ENCODE results near the gene BRD9. TPM values are rescaled to one million over a fixed set of nuclear protein-coding genes. Genes with fewer than 3 reads are reported as not detected.

Gene BRD9
- total RNA-seq, 4 donors from 2014 or later, result 26.5 to 44.9 (median 34.3) TPM

GRCh38 chr5:821504-821903, 71.1 kb downstream of the BRD9 start:
- Histone ChIP-seq H3K4me1 (no peaks in the 10 kb centered on the region), H3K27me3 (no peaks in the 10 kb centered on the region), H3K9me3 (no peaks in the 10 kb centered on the region), H3K4me3 (no peak overlapping the region), H3K27ac (replicated peaks in 1 of 4) (no peak overlapping the region), H3K36me3 (peaks cover 0 to 21% (median 9%) of the 10 kb centered on the region in 4 donors)
- peak; percentile 62 for DNase-seq (ENCODE audit: extremely low spot score)
- intact Hi-C loops (cut with DNase I), result no loop called here
- TF ChIP-seq EP300 (IDR thresholded peaks at IDR 0.05) (no peak), POLR2AphosphoS5 (IDR thresholded peaks at IDR 0.05) (no peak), POLR2A (IDR thresholded peaks at IDR 0.05; ENCODE audit: low read depth) (no peak)
- TF ChIP-seq, protein P1, sequence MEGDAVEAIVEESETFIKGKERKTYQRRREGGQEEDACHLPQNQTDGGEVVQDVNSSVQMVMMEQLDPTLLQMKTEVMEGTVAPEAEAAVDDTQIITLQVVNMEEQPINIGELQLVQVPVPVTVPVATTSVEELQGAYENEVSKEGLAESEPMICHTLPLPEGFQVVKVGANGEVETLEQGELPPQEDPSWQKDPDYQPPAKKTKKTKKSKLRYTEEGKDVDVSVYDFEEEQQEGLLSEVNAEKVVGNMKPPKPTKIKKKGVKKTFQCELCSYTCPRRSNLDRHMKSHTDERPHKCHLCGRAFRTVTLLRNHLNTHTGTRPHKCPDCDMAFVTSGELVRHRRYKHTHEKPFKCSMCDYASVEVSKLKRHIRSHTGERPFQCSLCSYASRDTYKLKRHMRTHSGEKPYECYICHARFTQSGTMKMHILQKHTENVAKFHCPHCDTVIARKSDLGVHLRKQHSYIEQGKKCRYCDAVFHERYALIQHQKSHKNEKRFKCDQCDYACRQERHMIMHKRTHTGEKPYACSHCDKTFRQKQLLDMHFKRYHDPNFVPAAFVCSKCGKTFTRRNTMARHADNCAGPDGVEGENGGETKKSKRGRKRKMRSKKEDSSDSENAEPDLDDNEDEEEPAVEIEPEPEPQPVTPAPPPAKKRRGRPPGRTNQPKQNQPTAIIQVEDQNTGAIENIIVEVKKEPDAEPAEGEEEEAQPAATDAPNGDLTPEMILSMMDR (IDR thresholded peaks at IDR 0.05), result no peak
- 85% methylated on average over 8 of the region's 8 CpGs for WGBS

DNA sequence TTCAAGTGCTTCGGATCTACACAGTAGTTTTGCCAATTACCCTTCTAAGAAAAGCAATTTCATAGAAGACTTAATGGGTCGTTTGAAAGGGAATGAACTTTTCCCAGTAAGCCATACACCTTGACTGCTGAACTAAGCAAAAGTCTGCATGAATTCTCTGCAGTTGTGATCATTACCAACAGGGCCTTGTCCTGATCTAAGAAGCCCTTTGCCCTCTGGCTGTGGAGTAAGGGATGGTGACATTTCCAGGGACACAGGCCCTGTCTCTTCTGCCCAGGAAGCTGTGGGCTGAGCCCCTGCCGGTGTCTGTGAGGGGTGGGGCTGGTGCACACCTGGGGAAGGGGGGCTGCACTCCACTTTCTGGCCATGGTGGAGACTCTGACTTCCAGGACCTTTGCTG, 72.4 kb downstream of the BRD9 start:
- intact Hi-C loops (cut with DNase I), result no loop called here
- Histone ChIP-seq H3K4me1 (no peaks in the 10 kb centered on the region), H3K27ac (replicated peaks in 1 of 4) (no peak overlapping the region), H3K36me3 (peaks cover 0 to 19% (median 9%) of the 10 kb centered on the region in 4 donors), H3K9me3 (no peaks in the 10 kb centered on the region), H3K4me3 (no peak overlapping the region), H3K27me3 (no peaks in the 10 kb centered on the region)
- DNase-seq (ENCODE audit: extremely low spot score), result peak; percentile 50
- WGBS, result 93% methylated on average over 3 of the region's 3 CpGs
- TF ChIP-seq, protein P1 (IDR thresholded peaks at IDR 0.05), result no peak
- no peak for TF ChIP-seq EP300 (IDR thresholded peaks at IDR 0.05)
- TF ChIP-seq POLR2AphosphoS5 (IDR thresholded peaks at IDR 0.05), result no peak
- no peak for TF ChIP-seq POLR2A (IDR thresholded peaks at IDR 0.05; ENCODE audit: low read depth)

DNA sequence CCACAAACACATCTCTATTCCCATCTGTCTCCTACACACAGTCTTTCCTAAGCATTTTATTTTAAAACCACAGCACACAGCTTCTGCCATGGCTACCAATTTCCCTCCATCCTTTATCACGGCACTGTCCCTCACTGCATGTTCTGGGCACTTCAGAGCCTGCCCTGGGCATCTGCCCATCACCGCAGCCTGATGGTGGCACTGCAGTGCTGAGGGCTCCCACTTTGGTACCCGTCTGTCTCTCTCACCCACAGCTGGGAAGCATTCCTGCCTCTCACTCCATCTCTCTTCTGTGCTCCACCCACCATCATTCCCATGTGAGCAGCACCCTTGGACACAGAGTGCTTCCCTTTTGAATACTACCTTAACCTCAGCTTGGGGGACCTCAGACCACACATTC, 73.5 kb downstream of the BRD9 start:
- no peaks in the 10 kb centered on the region for H3K27me3 ChIP-seq
- H3K36me3 ChIP-seq, result peaks cover 0 to 12% (median 8%) of the 10 kb centered on the region in 4 donors
- 90% methylated on average over 3 of the region's 3 CpGs for WGBS
- intact Hi-C loops (cut with DNase I), result no loop called here
- DNase-seq (ENCODE audit: extremely low spot score), result no peak
- H3K27ac ChIP-seq (replicated peaks in 1 of 4), result no peak overlapping the region
- H3K4me1 ChIP-seq, result no peaks in the 10 kb centered on the region
- no peaks in the 10 kb centered on the region for H3K9me3 ChIP-seq
- TF ChIP-seq POLR2A (IDR thresholded peaks at IDR 0.05; ENCODE audit: low read depth), result no peak
- TF ChIP-seq EP300 (IDR thresholded peaks at IDR 0.05), result no peak
- TF ChIP-seq, protein P1 (IDR thresholded peaks at IDR 0.05), result no peak
- no peak for TF ChIP-seq POLR2AphosphoS5 (IDR thresholded peaks at IDR 0.05)
- H3K4me3 ChIP-seq, result no peak overlapping the region

DNA sequence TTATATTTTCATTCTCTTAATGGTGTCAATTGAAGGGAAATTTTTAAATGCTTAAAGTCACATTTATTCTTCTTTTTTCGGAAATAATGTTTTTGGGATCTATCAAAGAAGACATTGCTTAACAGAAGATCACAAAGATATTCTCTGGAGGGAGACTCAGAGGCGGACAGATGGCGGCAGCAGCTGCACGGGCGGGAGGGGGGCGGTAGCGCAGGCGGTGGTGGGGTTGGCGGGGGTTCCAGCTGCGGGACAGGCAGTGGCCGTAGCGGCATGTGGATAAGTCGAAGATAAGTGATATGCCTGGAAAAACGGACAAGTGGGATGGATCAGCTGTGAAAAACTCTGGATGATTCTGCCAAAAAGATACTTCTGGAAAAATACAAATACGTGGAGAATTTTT, 76.4 kb downstream of the BRD9 start:
- no peaks in the 10 kb centered on the region for H3K27me3 ChIP-seq
- H3K36me3 ChIP-seq, result no peaks in the 10 kb centered on the region
- 94% methylated on average over 15 of the region's 15 CpGs for WGBS
- H3K27ac ChIP-seq (replicated peaks in 1 of 4), result no peak overlapping the region
- no peak for TF ChIP-seq EP300 (IDR thresholded peaks at IDR 0.05)
- no peak for TF ChIP-seq POLR2AphosphoS5 (IDR thresholded peaks at IDR 0.05)
- no peak for TF ChIP-seq POLR2A (IDR thresholded peaks at IDR 0.05; ENCODE audit: low read depth)
- TF ChIP-seq, protein P1 (IDR thresholded peaks at IDR 0.05), result no peak
- DNase-seq (ENCODE audit: extremely low spot score), result peak; percentile 39
- intact Hi-C loops (cut with DNase I), result no loop called here
- H3K4me1 ChIP-seq, result no peaks in the 10 kb centered on the region
- no peak overlapping the region for H3K4me3 ChIP-seq
- no peaks in the 10 kb centered on the region for H3K9me3 ChIP-seq

DNA sequence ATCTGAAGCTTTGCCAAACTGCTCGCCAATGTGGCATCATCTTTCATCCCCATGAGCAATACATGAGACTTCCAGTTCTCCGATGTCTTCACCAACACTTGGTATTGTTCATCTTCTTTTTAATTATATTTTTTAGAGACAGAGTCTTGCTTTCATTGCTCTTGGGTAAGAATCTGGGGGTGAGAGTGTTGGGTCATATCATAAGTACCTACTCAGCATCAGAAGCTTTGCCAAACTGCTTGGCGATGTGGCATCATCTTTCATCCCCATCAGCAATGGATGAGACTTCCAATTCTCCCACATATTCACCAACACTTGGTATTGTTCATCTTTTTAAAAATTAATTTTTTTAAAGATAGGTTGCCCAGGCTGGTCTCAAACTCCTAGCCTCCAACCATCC, 77.2 kb downstream of the BRD9 start:
- Histone ChIP-seq H3K36me3 (no peaks in the 10 kb centered on the region), H3K4me1 (no peaks in the 10 kb centered on the region), H3K27me3 (no peaks in the 10 kb centered on the region), H3K9me3 (no peaks in the 10 kb centered on the region), H3K4me3 (no peak overlapping the region), H3K27ac (replicated peaks in 1 of 4) (no peak overlapping the region)
- 89% methylated on average over 3 of the region's 3 CpGs for WGBS
- intact Hi-C loops (cut with DNase I), result no loop called here
- peak; percentile 39 for DNase-seq (ENCODE audit: extremely low spot score)
- TF ChIP-seq POLR2AphosphoS5 (IDR thresholded peaks at IDR 0.05), result no peak
- no peak for TF ChIP-seq EP300 (IDR thresholded peaks at IDR 0.05)
- TF ChIP-seq, protein P1 (IDR thresholded peaks at IDR 0.05), result no peak
- TF ChIP-seq POLR2A (IDR thresholded peaks at IDR 0.05; ENCODE audit: low read depth), result no peak

All from esophagus muscularis mucosa (tissue), 4 donors.